ENCODE results near the gene BORA. TPM values are rescaled to one million over a fixed set of nuclear protein-coding genes. Genes with fewer than 3 reads are reported as not detected.

The BORA gene
- total RNA-seq, 1 experiment from 2014 or later = 12.3 TPM

GRCh38 chr13:72737033-72737432 lies 9.3 kb downstream of the BORA start (continued):
- no peak for TF ChIP-seq USF2 (CRISPR knock-in tag; IDR thresholded peaks at IDR 0.05)

GRCh38 chr13:72740015-72740414 lies 12.3 kb downstream of the BORA start:
- ATAC-seq = no peak
- Mint-ChIP-seq H3K36me3 (peaks cover 39% of the 10 kb centered on the region), H3K9me3 (no peaks in the 10 kb centered on the region)

GRCh38 chr13:72745260-72745659 lies 17.5 kb downstream of the BORA start:
- CTCF ChIA-PET = no interaction called here
- ATAC-seq (no peak), DNase-seq (ENCODE audit: low spot score) (no peak)
- Mint-ChIP-seq H3K36me3 (peaks cover 59% of the 10 kb centered on the region), H3K4me3 (no peak overlapping the region), H3K27me3 (ENCODE audit: low read depth) (no peaks in the 10 kb centered on the region), H3K9me3 (no peaks in the 10 kb centered on the region), H3K27ac (no peak overlapping the region), H3K4me1 (no peaks in the 10 kb centered on the region)
- TF ChIP-seq SOX15 (CRISPR knock-in tag; IDR thresholded peaks at IDR 0.05) (no peak), RORB (CRISPR knock-in tag; IDR thresholded peaks at IDR 0.05) (no peak), ZBTB43 (CRISPR knock-in tag; IDR thresholded peaks at IDR 0.05) (no peak), PREB (CRISPR knock-in tag; IDR thresholded peaks at IDR 0.05; ENCODE audit: borderline replicate concordance) (no peak), JUN (CRISPR knock-in tag; IDR thresholded peaks at IDR 0.05) (no peak), EMX1 (CRISPR knock-in tag; IDR thresholded peaks at IDR 0.05) (no peak), SMAD4 (CRISPR knock-in tag; IDR thresholded peaks at IDR 0.05) (no peak), ZNF532 (CRISPR knock-in tag; IDR thresholded peaks at IDR 0.05; ENCODE audit: borderline replicate concordance) (no peak), FOXP4 (CRISPR knock-in tag; IDR thresholded peaks at IDR 0.05) (no peak), FOXK1 (CRISPR knock-in tag; IDR thresholded peaks at IDR 0.05) (no peak), NR3C1 (CRISPR knock-in tag; conservative IDR thresholded peaks at IDR 0.05; ENCODE audit: low read depth) (no peak), ZNF138 (CRISPR knock-in tag; conservative IDR thresholded peaks at IDR 0.05) (no peak), STAT6 (CRISPR knock-in tag; conservative IDR thresholded peaks at IDR 0.05; ENCODE audit: low read depth) (no peak), IRF1 (CRISPR knock-in tag; IDR thresholded peaks at IDR 0.05) (no peak), HMGA2 (CRISPR knock-in tag; IDR thresholded peaks at IDR 0.05) (no peak), ERG (CRISPR knock-in tag; IDR thresholded peaks at IDR 0.05) (no peak)
- POLR2A ChIA-PET = no interaction called here

More at GRCh38 chr13:72740015-72740414, 12.3 kb downstream of the BORA start:
- H3K4me1 Mint-ChIP-seq = no peaks in the 10 kb centered on the region
- DNase-seq (ENCODE audit: low spot score) = no peak
- H3K27ac Mint-ChIP-seq = no peak overlapping the region
- no peak overlapping the region for H3K4me3 Mint-ChIP-seq
- H3K27me3 Mint-ChIP-seq (ENCODE audit: low read depth) = no peaks in the 10 kb centered on the region
- ChIA-PET CTCF (no interaction called here), POLR2A (no interaction called here)
- TF ChIP-seq ZMAT4 (CRISPR knock-in tag; IDR thresholded peaks at IDR 0.05) = no peak

All from WTC11 (cell line).